ENCODE results near the gene KCNMB2.
A peak's percentile ranks its signal among the peaks of the same experiment; 100 is the strongest.

The KCNMB2 gene

DNA sequence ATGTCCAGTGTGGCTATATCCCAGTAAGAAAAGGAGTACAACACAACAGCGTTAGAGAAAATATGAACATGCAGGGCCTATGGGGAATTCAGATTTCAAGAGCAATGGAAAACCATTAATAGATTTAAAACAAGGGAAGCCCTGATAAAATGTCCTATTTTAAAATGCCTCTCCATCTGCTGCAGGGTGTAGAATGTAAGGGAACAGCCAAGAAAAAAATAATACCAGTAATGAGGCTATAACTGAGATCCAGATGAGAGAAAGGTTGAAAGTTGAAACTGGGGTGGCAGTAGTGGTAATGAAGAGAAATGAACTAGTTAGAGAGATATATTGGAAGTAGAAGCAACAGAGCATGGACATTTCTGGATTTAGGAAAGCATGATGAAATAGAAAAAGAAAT is 226.1 kb downstream of the KCNMB2 start:
- DNase-seq = no peak

DNA sequence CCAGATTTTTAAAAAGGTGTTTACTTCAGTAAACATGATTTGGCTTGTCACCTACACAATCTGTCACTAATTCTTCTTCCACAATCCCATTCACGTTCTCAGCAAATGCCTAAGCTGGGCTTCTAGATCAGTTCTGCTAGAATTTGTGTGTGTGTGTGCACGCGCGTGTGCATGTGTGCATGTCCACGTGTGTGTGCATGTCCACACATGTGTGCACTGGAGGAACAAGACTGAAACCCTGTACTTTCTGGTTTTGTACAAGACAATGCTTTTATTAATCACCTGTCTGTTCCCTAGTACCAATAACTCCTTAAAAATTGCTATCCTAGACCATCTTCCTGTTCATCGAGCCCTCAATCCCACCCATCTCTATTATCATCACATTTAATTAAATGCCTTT is 229.2 kb downstream of the KCNMB2 start:
- DNase-seq = no peak

DNA sequence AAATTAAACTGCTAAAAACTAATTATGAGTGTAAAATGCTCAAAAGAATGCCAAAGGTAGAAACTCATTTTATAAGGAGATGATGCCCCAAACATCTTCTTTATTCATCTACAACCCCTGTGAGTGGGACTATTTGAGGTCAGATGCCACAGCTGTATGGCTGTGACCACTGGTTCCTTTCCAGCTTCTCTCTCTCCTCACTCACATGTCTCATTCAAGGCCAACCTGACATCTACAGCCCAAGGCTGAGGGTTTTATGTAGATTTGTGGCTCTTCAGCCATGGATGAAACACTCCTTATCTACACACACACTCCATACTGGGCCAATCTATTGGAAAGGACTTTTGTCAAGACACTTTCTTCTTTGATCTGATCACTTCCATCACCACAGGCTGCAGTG is 231.3 kb downstream of the KCNMB2 start:
- DNase-seq = no peak

GRCh38 chr3:178768072-178768864 is 232.0 kb downstream of the KCNMB2 start:
- DNase-seq = peak; percentile 9

DNA sequence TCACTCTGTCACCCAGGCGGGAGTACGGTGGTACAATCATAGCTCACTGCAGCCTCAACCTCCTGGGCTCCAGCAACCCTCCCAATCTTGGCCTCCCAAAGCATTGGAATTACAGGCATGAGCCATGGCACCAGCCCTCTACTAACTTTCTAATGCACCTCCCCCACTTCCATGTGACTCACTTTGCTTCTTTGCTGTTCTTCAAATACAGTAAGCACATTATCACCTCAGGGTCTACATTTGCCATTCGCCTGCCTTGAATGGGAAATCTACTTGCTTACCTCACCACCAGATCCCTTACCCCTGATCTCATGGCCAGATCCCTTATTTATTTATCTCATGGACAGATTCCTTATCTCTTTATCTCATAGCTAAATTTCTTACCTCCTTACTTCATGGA is 235.3 kb downstream of the KCNMB2 start:
- DNase-seq = no peak

- no peak for DNase-seq
Measured at GRCh38 chr3:178772746-178773145, 236.5 kb downstream of the KCNMB2 start.

DNA sequence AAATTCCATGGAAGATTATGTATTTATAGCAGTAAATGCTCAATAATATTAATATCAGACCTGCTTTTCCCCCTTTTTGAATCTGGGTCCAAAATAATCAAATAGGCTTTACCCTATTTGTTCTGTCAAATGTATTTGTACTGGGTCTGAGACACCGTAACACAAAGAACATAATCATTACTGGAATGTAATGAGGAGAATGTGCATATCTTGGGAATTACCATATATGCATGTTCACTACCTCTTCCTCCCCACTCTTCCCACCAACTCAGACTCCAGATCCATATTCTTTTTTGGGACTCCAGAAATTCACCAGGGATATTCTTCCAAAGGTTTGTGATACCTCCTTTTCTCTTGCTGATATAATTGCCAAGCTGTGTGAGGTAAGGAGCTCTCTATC is 237.1 kb downstream of the KCNMB2 start:
- no peak for DNase-seq

GRCh38 chr3:178777718-178778411 is 241.6 kb downstream of the KCNMB2 start:
- peak; percentile 52 for DNase-seq

GRCh38 chr3:178778589-178778988 is 242.4 kb downstream of the KCNMB2 start:
- DNase-seq = peak; percentile 89

- no peak for DNase-seq
Measured at GRCh38 chr3:178785961-178786360, 249.7 kb downstream of the KCNMB2 start.

GRCh38 chr3:178787960-178788359 is 251.7 kb downstream of the KCNMB2 start:
- DNase-seq = no peak

DNA sequence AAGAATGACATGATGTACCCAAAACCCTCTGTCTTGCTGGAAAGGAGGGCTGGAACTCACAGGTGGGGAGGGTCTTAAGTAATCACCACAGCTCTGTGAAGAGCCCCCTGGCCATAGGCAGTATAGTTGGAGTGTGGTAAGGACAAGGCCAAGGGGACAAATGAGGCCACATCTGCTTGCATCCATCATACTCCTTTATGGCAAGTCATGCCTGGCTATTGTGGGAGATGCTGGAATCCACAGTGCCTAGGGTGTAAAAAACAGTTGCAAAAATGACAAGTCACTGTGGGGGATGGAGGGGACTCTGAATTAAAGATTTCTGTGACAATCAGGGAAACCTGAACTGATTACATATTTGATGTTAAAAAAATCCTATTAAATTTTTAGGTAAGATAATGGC is 258.5 kb downstream of the KCNMB2 start:
- DNase-seq = no peak

DNA sequence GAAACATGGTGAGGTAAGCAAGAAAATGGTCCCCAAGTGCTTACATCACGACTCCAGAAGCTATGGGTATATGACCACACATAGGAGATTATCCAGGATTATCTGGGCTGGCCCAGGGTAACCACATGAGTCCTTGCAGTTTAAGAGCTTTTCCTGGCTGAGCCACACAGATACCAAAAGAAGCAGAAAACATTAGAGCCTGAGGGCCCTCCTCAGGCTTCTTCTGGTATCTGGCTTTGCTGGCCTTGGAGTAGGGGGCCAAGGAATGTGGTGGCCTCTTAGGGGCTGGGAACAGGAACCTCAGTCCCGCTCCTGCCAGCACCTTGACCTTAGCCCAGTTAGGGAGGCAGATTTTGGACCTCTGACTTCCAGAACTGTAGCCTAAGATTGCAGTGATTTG is 259.1 kb downstream of the KCNMB2 start:
- DNase-seq = peak; percentile 27

- no peak for DNase-seq
Measured at GRCh38 chr3:178802259-178802658, 266.0 kb downstream of the KCNMB2 start.

DNA sequence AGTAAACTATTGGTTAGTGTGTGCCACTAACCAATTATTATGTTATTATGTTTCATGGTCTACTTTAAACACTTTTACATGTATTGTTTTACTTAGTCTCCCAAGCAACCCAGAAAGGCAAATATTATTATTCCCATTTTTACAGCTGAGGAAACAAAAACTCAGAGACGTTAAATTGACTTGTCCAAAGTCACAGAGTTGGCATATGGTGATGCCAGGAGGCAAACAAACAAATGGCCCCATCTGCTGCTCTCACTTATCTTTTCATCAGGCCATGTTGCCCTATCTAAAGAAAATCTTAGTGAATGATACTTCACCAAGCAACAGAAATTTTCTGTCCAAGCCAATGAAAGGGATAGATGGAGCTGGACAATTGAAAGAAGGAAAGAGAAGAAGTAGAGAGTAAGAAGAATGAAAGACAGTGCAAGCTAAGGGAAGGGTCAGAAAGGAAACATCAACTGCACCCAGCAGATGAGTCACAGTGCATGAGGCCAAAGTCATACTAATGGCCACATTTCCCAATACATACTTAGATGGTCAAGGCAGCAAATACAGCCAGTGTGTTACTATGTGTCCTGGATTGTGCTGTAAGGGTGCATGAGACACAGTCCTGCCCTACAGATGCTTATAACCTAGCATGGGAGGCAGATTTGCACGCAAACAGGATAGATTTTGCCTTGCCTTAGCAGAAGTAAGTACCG is 266.9 kb downstream of the KCNMB2 start:
- peak; percentile 74 for DNase-seq

DNA sequence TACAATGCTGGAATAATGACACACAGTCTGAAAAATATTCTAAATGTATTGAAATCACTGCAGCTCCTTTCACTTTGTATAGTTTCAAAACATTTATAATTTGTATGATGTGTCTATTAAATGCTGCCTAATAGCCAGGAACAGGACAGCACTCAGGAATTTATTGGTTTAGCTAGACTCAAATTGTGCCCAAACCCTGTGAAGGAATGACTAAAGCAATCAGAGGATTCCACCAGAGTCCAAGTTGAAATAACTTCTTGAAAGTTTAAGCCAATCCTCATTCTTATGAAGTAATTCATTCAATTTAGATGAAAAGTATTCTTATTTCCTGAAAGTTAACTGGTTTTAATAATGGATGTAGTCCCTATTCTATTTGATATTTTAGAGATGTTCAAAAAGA is 268.4 kb downstream of the KCNMB2 start:
- DNase-seq = no peak

DNA sequence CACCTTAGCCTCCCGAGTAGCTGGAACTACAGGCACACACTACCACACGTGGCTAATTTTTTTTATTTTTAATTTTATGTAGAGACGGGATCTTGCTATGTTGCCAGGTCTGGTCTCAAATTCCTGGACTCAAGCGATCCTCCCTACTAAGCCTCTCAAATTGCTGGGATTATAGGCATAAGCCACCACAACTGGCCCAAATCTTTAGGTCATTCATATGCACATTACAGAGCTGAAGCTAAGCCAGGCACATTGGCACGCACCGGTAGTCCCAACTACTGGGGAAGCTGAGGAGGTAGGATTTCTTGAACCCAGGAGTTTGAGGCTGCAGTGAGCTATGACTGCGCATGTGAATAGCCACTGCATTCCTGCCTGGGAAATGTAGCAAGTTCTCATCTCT is 269.5 kb downstream of the KCNMB2 start:
- DNase-seq = no peak

DNA sequence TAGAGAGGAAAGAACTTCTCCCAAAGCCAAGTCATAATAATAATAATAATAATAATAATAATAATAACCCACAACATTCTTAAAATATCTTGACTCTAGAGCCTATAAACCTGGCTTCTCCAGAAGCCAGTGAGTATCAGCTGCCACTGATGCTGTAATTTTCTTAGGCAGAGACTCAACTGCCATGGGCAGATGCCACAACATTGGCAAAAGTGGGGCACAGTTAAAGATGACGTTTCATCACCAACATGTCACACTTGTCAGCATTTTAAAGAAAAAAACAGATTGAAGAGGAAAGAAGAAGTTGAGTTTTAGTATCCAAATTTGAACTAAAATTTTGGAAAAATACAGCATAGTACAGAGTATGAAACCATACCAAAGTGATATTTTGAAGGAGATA is 270.4 kb downstream of the KCNMB2 start:
- DNase-seq = no peak

DNA sequence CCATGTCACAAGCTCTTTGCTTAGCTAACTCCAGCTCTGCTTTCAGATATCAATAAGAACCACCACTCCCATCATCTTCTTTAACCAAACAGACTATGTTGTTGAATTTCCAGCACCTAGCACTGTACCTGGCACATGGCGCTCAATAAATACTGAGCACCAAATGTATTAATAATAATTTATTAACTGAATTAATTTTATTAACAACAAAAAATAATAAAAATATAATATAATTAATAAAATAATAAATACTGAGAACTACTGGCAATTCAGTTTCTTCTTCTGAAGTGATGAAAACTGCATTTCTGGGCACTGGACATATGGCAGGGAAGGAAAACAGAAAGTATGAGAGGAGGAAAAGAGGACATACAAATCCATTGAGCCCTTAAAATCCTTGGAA is 271.5 kb downstream of the KCNMB2 start:
- no peak for DNase-seq

GRCh38 chr3:178808748-178809147 is 272.5 kb downstream of the KCNMB2 start:
- DNase-seq = no peak

GRCh38 chr3:178810181-178810580 is 273.9 kb downstream of the KCNMB2 start:
- DNase-seq = peak; percentile 61

- DNase-seq = no peak
Measured at GRCh38 chr3:178822722-178823121, 286.5 kb downstream of the KCNMB2 start.

GRCh38 chr3:178823150-178823549 is 286.9 kb downstream of the KCNMB2 start:
- no peak for DNase-seq

Data from NCI-H146 (cell line).